ENCODE results near the gene ENAH.
"Not testable (repeated sequence)": the region's sequence is repeated elsewhere in the genome, so short reads cannot be mapped to it uniquely, and the experiment has no call there.

- TF ChIP-seq EZH2 (IDR thresholded peaks at IDR 0.05); POLR2AphosphoS5 (IDR thresholded peaks at IDR 0.05; ENCODE audit: borderline replicate concordance, low read depth, low read length); FOXP2 (optimal IDR thresholded peaks at IDR 0.05; ENCODE audit: control extremely low read depth, extremely low read length, insufficient read depth): not testable (repeated sequence)
Observed at GRCh38 chr1:225656259-225656655, 3.3 kb upstream of the ENAH start.

Measured in SK-N-MC (cell line).